Cortex of kidney (tissue), 1 donor: ENCODE results near the gene AGPAT4.

ENCODE experiments used
- DNase-seq: peaks from one replicate; lab custom pipeline; 2025; lab: John Stamatoyannopoulos, UW

The AGPAT4 gene

DNA sequence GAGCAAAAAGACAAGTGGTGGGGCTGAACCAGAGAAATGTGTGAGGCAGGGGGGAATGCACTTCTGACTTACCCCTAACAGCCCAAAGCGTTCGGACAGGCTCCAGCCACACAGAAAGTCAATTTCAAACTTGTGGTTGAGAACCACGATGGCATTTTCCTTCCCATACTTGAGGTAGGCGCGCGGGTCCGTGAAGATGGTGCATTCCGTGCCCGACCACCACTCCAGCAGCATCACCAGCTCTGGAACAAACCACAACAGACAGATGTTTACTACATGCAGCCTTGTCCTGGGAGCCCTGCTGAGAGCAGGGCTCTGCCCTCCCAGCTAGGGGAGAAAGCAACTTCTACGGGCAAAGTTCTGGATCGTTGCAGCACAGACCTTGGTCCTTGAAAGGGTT is 107.7 kb downstream of the AGPAT4 start:
- no peak for DNase-seq

- DNase-seq: no peak
Measured at GRCh38 chr6:161164182-161164625, 109.7 kb downstream of the AGPAT4 start.

- DNase-seq: no peak
Measured at GRCh38 chr6:161163466-161164181, 110.2 kb downstream of the AGPAT4 start.

DNA sequence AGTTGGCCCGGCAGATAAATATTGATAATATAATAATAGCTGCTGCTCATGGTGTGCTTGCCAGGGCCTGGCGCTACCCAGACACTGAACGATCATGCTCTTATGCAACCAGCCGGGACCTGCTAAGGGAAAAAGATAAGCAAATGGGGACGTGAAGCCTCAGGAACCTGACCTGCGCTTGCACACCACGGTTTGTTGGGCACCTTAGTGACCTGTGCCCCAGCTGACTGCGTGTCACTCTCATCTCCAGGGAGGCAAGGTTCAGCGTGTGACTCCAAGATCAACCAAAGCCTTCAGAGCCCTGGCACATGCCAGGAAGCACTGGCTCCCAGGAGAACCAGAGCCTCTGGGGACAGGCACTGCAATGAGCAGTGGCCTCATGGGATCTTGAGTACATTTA is 111.1 kb downstream of the AGPAT4 start:
- DNase-seq: no peak

GRCh38 chr6:161161889-161162624 is 111.8 kb downstream of the AGPAT4 start:
- no peak for DNase-seq

DNA sequence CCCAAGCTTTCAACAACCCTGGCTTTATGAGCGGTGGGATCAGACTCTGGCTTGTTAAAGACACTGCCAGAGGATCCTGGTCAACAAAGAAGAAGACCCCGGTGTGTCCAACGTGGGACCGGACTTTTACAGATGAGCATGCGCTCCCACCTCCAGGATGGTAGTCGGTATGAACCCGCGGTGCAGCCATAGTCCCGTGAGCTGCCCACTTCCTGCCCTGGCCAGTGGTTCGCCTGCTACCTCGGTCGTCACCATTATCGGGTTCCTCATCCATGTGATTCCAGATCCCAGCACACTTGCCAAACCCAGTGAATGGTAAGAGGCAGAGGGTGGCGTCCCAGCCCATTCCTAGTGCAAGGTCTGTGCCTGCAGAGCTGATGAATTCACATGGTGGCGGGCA is 112.7 kb downstream of the AGPAT4 start:
- DNase-seq: no peak

DNA sequence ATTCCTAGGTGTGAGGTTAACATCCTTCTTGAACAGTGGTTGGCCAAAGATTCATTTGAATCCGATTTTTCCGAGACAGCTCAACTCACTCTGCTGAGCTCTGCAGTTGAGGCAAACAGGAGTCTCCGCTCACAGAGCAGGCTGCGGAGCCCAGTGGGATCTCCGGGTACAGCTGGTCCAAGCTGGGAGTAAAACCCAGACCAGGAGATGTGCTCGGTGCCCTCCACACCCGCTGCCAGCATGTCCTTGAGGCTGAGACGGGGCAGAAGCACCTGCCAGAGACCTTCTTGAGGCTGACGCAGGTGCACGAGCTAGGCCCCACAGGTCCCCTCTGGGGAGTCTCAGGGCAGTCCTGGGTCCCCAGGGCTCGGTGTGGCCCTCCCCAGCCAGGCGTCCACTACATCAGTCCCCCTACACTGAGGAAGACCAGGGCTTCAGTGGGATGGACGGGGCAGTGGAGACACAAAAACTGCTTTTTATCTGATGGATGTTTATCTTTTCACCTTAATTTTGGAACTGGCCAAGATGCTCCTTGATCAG is 119.0 kb downstream of the AGPAT4 start:
- no peak for DNase-seq

DNA sequence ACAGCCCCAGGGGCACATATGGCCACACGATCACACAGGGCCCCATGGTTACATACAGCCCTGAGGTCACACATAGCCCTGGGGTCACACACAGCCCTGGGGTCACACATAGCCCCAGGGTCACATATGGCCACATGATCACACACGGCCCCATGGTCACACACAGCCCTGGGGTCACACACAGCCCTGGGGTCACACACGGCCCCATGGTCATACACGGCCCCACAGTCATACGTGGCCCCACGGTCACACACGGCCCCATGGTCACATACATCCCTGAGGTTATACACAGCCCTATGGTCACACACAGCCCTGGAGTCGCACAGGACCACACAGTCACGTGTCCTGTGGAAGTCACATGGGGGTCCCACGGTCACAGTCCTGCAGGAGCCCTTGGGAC is 120.1 kb downstream of the AGPAT4 start:
- no peak for DNase-seq

- no peak for DNase-seq
Measured at GRCh38 chr6:161152907-161153662, 120.8 kb downstream of the AGPAT4 start.

DNA sequence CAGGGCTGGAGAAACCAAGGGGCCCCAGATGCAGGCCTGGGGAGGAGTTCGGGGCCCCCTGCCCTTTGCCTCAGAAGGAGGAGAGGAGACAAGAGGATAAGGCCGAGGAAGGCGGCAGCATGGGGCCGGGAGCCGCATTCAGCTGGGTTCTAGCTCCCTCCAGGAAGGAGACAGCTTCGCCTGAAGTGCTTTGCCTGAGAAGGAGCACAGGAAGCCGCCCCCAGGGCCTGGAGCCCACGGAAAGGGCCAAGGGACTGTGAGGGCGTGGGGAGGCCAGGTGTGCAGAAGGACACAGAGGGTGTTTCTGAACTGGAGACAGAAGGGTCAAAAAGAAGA is 121.4 kb downstream of the AGPAT4 start:
- DNase-seq: no peak

- no peak for DNase-seq
Measured at GRCh38 chr6:161151660-161152526, 122.0 kb downstream of the AGPAT4 start.

GRCh38 chr6:161151059-161151645 is 122.7 kb downstream of the AGPAT4 start:
- no peak for DNase-seq

GRCh38 chr6:161150566-161150965 is 123.3 kb downstream of the AGPAT4 start:
- DNase-seq: no peak

DNA sequence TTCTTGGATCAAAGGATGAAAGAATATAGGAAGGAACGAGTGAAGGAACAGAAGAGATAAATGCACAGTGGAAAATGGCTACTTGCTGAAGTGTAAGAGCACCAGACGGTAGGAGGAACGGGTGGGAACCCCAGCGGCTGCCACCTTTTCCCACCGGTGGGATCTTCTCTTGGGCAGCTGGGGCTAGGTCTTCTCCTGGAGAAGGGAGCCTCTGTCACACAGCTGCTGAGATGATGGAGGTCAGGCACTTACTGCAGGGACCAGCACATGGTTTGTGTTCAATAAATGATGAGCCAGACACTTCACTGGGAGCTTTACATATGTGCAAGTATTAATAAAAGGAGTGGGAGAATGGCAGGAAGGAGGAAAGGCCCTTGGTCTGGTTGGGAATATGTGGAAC is 123.7 kb downstream of the AGPAT4 start:
- no peak for DNase-seq

DNA sequence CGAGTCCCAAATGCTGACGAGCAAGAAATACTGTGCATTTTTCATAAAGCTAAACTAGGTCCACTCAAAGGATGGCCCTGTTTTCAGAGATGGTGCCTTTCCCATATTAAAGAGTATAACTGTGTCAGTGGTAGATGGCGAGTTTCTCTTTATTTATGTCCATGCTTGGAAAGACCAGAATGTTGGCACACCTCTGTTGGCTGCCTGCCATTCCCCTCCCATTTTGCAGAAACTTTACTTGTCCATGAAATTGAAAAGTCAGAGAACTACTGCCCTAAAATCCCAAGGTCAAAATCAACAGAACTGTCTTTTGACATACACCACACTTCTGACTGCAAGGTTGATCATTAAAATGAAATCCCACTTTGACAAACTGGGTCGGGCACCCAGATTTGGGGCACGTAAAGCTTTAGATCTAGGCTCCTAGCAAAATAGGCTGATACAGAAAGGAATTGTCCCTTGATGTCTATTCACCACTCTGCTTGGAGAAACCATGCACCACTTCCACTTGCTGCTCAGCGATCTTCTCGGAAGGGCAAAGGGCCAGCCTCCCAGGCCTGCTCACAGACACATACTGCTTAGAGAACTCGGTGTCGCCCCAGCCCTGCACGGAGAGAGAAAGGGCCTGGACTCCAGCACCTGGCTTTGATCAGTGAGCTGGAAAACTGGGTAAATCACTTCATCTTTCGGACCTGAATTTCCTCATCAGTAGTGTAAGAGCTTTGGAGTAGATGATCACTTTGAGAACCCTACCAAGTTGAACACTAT is 130.0 kb downstream of the AGPAT4 start:
- no peak for DNase-seq

DNA sequence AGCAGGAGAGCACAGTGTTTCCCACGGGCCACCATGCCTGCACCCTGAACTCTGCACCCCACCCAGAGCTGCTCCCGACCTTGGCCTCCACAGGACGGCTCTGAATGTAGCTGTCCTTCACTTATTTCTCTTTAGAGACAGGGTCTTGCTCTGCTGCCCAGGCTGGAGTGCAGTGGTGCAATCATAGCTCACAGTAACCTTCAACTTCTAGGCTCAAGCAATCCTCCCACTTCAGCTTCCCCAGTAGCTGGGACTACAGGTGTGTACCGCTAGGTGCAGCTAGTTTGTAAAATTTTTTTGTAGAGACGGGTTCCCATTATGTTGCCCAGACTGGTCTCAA is 130.9 kb downstream of the AGPAT4 start:
- no peak for DNase-seq

DNA sequence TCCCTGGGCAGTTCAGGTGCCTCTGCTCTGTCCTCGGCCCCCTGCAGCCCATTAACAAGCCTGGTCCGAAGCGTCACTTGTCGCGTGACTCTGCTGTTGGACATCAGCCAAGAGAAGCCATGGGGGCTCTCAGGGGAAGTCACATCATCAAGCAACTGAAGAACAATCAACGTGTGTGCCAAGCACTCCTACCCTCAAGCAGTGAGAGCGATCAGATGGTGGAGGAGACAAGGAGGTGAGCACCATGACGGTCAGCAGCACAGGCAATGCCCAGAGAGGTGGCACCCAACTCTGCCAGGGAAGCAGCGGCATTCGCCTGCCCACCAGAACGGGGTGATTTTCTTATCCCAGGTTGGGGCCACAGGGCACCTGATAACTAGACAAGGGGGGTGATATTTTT is 132.7 kb downstream of the AGPAT4 start:
- no peak for DNase-seq

DNA sequence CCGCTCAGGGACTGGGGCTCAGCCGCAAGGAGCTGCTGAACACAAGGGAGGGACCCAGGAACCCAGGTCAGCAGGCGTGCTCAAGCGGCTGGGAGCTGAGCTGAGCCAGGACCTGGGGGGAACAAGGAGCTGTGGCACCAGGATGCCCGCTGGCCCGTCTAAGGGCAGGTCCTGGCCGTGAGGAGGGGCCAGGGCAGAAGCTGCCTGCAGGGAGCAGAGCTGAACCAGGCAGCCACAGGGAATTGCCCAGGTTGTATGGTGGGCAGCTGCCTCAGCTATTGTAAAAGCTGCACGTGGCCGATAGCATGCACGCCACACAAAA is 133.3 kb downstream of the AGPAT4 start:
- no peak for DNase-seq

DNA sequence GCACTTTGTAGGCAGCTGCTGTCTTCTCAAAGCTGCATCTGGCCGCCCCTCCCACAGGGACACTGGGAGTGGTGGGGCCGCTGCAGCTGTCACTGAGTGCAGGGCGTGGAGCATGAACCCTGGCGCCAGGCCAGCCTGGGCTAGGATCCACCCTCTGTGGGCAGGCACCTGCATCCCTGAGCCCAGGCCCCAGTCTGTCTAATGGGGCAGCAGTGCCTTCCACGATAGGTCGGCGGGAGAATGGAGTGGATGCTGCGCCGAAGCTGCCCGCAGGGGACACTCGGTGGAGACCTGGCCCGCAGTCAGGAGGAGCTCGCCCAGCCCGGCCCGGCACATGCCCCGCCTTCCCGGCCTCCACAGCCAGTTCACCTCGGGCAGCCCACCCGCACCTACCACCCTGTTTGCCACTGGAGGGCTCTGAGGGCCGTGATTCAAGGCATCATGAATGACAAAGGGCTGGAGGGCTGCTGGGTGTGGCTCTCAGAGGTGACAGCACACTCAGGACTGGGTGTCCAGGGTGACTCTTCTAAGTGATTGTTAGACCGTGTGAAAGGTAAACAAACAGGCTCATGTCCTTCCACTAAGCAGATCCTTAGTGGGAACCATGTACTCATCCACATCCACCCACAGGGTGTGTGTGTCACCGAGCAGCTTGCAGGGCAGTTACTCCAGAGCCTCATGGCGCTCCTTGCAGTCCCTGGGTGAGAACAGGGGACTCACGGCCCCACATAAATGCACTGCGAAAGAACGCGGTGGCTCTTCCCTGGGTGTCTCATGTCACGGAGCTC is 133.9 kb downstream of the AGPAT4 start:
- DNase-seq: no peak

DNA sequence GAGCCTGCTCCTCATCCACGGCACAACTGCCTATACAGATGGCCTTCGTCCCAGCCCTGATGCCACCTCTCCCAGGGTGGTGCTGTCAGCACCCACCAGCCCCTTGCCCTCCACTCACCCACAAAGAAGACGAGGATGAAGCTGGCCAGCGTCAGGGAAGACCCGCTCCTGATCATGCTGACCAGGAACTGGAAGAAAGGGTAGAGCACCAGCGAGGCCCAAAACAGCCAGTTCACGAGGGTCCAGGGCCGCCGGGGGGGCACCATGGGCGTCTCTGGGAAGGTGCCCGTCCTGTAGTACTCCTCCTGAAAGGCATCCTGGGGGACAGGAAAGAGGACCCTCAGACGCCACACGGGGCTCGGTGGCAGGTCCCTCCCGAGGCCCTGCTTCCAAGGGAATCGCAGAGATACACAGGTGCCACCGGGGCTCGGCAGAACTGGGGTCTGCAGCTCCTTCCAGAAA is 134.5 kb downstream of the AGPAT4 start:
- no peak for DNase-seq
